ENCODE measurements around the gene FLT3LG. TPM values are rescaled to one million over a fixed set of nuclear protein-coding genes. Genes with fewer than 3 reads are reported as not detected.
A peak's percentile ranks its signal among the peaks of the same experiment; 100 is the strongest.

The FLT3LG gene
- total RNA-seq, 1 donor from 2014 or later, result 17.7 TPM

GRCh38 chr19:49534632-49535385, 60.8 kb downstream of the FLT3LG start:
- H3K36me3 Mint-ChIP-seq (ENCODE audit: low read depth), result no peaks in the 10 kb centered on the region
- CTCF ChIA-PET, result interaction anchor here (0.9 to 2.4 kb wide), 7 partner anchors 12 to 39 kb away, joined by 3 to 7 read pairs (median 4); partner anchors contain the start of gene RPS11
- ATAC-seq (ENCODE audit: low read depth) (no peak), DNase-seq (no peak)
- POLR2A ChIA-PET, result interaction anchor here (0.6 to 2.0 kb wide), 12 partner anchors 22 to 1756 kb away, joined by 3 to 8 read pairs (median 4); partner anchors contain the start of genes FCGRT, PRMT1, RPL13A and RPS11
- H3K4me3 Mint-ChIP-seq, result peak overlapping the region; percentile 82
- TF ChIP-seq, protein P1, sequence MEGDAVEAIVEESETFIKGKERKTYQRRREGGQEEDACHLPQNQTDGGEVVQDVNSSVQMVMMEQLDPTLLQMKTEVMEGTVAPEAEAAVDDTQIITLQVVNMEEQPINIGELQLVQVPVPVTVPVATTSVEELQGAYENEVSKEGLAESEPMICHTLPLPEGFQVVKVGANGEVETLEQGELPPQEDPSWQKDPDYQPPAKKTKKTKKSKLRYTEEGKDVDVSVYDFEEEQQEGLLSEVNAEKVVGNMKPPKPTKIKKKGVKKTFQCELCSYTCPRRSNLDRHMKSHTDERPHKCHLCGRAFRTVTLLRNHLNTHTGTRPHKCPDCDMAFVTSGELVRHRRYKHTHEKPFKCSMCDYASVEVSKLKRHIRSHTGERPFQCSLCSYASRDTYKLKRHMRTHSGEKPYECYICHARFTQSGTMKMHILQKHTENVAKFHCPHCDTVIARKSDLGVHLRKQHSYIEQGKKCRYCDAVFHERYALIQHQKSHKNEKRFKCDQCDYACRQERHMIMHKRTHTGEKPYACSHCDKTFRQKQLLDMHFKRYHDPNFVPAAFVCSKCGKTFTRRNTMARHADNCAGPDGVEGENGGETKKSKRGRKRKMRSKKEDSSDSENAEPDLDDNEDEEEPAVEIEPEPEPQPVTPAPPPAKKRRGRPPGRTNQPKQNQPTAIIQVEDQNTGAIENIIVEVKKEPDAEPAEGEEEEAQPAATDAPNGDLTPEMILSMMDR (IDR thresholded peaks at IDR 0.05), result no peak
- no peaks in the 10 kb centered on the region for H3K9me3 Mint-ChIP-seq
- intact Hi-C loops (cut with micrococcal nuclease), result loop anchor here (2.0 to 5.0 kb wide), 2 partner anchors 22 to 38 kb away; partner anchors contain the start of genes FCGRT and RPS11
- H3K4me1 Mint-ChIP-seq, result peaks cover 47% of the 10 kb centered on the region
- H3K27ac Mint-ChIP-seq, result no peak overlapping the region
- no peaks in the 10 kb centered on the region for H3K27me3 Mint-ChIP-seq

Other genes with a start within 250 kb of the FLT3LG start
- 14.8 and 19.3 TPM in 2 replicates for gene SLC6A16, start 149.0 kb upstream of the FLT3LG start, total RNA-seq
- 1,587 and 1,688 TPM in 2 replicates for gene CD37, start 138.8 kb upstream of the FLT3LG start, total RNA-seq
- gene TEAD2, start 111.8 kb upstream of the FLT3LG start, total RNA-seq, result 5.3 TPM in 2 replicates
- gene DKKL1, start 110.3 kb upstream of the FLT3LG start, total RNA-seq, result 0.71 and 0.76 TPM in 2 replicates
- 0.62 and 0.66 TPM in 2 replicates for gene KASH5, start 86.0 kb upstream of the FLT3LG start, total RNA-seq
- not detected in 2 replicates for gene PTH2, start 50.8 kb upstream of the FLT3LG start, total RNA-seq
- gene GFY, start 48.8 kb upstream of the FLT3LG start, total RNA-seq, result not detected in 2 replicates
- gene SLC17A7, start 32.7 kb upstream of the FLT3LG start, total RNA-seq, result 0.15 and 0.55 TPM in 2 replicates
- gene PIH1D1, start 22.4 kb upstream of the FLT3LG start, total RNA-seq, result 110 and 111 TPM in 2 replicates
- gene ALDH16A1, start 21.0 kb upstream of the FLT3LG start, total RNA-seq, result 61.4 and 61.6 TPM in 2 replicates
- gene RPL13A, start 13.4 kb downstream of the FLT3LG start, total RNA-seq, result 6,642 and 7,342 TPM in 2 replicates
- 3,758 and 4,733 TPM in 2 replicates for gene RPS11, start 22.2 kb downstream of the FLT3LG start, total RNA-seq
- 17.4 and 18.8 TPM in 2 replicates for gene FCGRT, start 38.4 kb downstream of the FLT3LG start, total RNA-seq
- gene RCN3, start 53.8 kb downstream of the FLT3LG start, total RNA-seq, result 0.89 and 1.1 TPM in 2 replicates
- 49.9 and 54.8 TPM in 2 replicates for gene NOSIP, start 106.3 kb downstream of the FLT3LG start, total RNA-seq
- 1.8 and 2.2 TPM in 2 replicates for gene PRRG2, start 107.1 kb downstream of the FLT3LG start, total RNA-seq
- 37.1 and 42.1 TPM in 2 replicates for gene PRR12, start 117.0 kb downstream of the FLT3LG start, total RNA-seq
- 4.8 and 5.1 TPM in 2 replicates for gene RRAS, start 165.9 kb downstream of the FLT3LG start, total RNA-seq
- 58.7 and 61.0 TPM in 2 replicates for gene SCAF1, start 168.0 kb downstream of the FLT3LG start, total RNA-seq
- gene IRF3, start 191.6 kb downstream of the FLT3LG start, total RNA-seq, result 145 and 171 TPM in 2 replicates
- 30.7 and 39.1 TPM in 2 replicates for gene BCL2L12, start 191.7 kb downstream of the FLT3LG start, total RNA-seq
- gene PRMT1, start 203.1 kb downstream of the FLT3LG start, total RNA-seq, result 372 and 376 TPM in 2 replicates
- 6.8 and 9.5 TPM in 2 replicates for gene ADM5, start 215.4 kb downstream of the FLT3LG start, total RNA-seq
- 0.35 and 0.51 TPM in 2 replicates for gene CPT1C, start 216.9 kb downstream of the FLT3LG start, total RNA-seq

Measured in activated B cell treated with CpG ODN at 0.5 μM for 24 hours (primary cell).